ENCODE results near the gene SLC9A3. TPM values are rescaled to one million over a fixed set of nuclear protein-coding genes. Genes with fewer than 3 reads are reported as not detected.
"Not testable (repeated sequence)": the region's sequence is repeated elsewhere in the genome, so short reads cannot be mapped to it uniquely, and the experiment has no call there.

SLC9A3 gene
- total RNA-seq, 4 donors from 2014 or later = 2.4 to 3.8 (median 3.5) TPM

GRCh38 chr5:513216-514100, 10.8 kb downstream of the SLC9A3 start:
- no peak overlapping the region for H3K4me3 ChIP-seq
- TF ChIP-seq POLR2A (IDR thresholded peaks at IDR 0.05) = no peak
- TF ChIP-seq CTCF (IDR thresholded peaks at IDR 0.05) = no peak
- no peaks in the 10 kb centered on the region for H3K36me3 ChIP-seq
- H3K27ac ChIP-seq = peak overlapping the region; percentile 68 to 79 (median 74)
- no peak for DNase-seq
- peaks cover 0 to 69% (median 0%) of the 10 kb centered on the region in 4 donors for H3K27me3 ChIP-seq
- H3K4me1 ChIP-seq = peaks cover 17 to 61% (median 28%) of the 10 kb centered on the region in 3 donors
- 48 to 71% methylated on average over 5 to 7 of the region's 31 CpGs for WGBS, 2 donors
- intact Hi-C loops (cut with DNase I) = no loop called here
- no peaks in the 10 kb centered on the region for H3K9me3 ChIP-seq

- TF ChIP-seq POLR2A (IDR thresholded peaks at IDR 0.05) (no peak), CTCF (IDR thresholded peaks at IDR 0.05) (no peak)
- Histone ChIP-seq H3K27ac (no peak overlapping the region), H3K4me1 (peaks cover 12 to 48% (median 25%) of the 10 kb centered on the region in 3 donors), H3K4me3 (no peak overlapping the region), H3K36me3 (no peaks in the 10 kb centered on the region), H3K9me3 (no peaks in the 10 kb centered on the region), H3K27me3 (peaks cover 0 to 66% (median 0%) of the 10 kb centered on the region in 4 donors)
- intact Hi-C loops (cut with DNase I) = no loop called here
- DNase-seq = no peak
- 80 to 83% methylated on average over 16 of the region's 16 CpGs for WGBS, 2 donors
Measured at GRCh38 chr5:511476-511875, 12.8 kb downstream of the SLC9A3 start.

GRCh38 chr5:510521-510920, 13.7 kb downstream of the SLC9A3 start:
- Histone ChIP-seq H3K27ac (no peak overlapping the region), H3K36me3 (no peaks in the 10 kb centered on the region), H3K27me3 (peaks cover 0 to 68% (median 0%) of the 10 kb centered on the region in 4 donors), H3K9me3 (no peaks in the 10 kb centered on the region), H3K4me1 (peaks cover 12 to 46% (median 25%) of the 10 kb centered on the region in 3 donors), H3K4me3 (no peak overlapping the region)
- 44 to 86% methylated on average over 1 to 8 of the region's 9 CpGs for WGBS, 2 donors
- no peak for DNase-seq
- intact Hi-C loops (cut with DNase I) = no loop called here
- TF ChIP-seq POLR2A (IDR thresholded peaks at IDR 0.05) (no peak), CTCF (IDR thresholded peaks at IDR 0.05) (no peak)

GRCh38 chr5:509611-510185, 14.6 kb downstream of the SLC9A3 start:
- no peak for DNase-seq
- TF ChIP-seq POLR2A (IDR thresholded peaks at IDR 0.05) (no peak), CTCF (IDR thresholded peaks at IDR 0.05) (no peak)
- no peaks in the 10 kb centered on the region for H3K9me3 ChIP-seq
- H3K27me3 ChIP-seq = peaks cover 0 to 62% (median 0%) of the 10 kb centered on the region in 4 donors
- H3K4me3 ChIP-seq = no peak overlapping the region
- H3K27ac ChIP-seq = no peak overlapping the region
- 28 to 30% methylated on average over 16 to 19 of the region's 22 CpGs for WGBS, 2 donors
- peaks cover 4 to 38% (median 18%) of the 10 kb centered on the region in 3 donors for H3K4me1 ChIP-seq
- intact Hi-C loops (cut with DNase I) = no loop called here
- H3K36me3 ChIP-seq = no peaks in the 10 kb centered on the region

- H3K36me3 ChIP-seq; H3K27ac ChIP-seq; H3K4me3 ChIP-seq; DNase-seq; H3K9me3 ChIP-seq; intact Hi-C loops (cut with DNase I): not testable (repeated sequence)
- H3K4me1 ChIP-seq = peaks cover 0 to 22% (median 9%) of the 10 kb centered on the region in 3 donors
- 85 to 90% methylated on average over 4 to 32 of the region's 42 CpGs for WGBS, 2 donors
- H3K27me3 ChIP-seq = peaks cover 0 to 62% (median 0%) of the 10 kb centered on the region in 4 donors
Measured at GRCh38 chr5:507986-508575, 16.2 kb downstream of the SLC9A3 start.

Measured in esophagus squamous epithelium (tissue), 5 donors.